Suppressor macrophage (primary cell): Measurements from ENCODE around the gene STAG2.
"Not testable (repeated sequence)": the region's sequence is repeated elsewhere in the genome, so short reads cannot be mapped to it uniquely, and the experiment has no call there.

Experiments used
- DNase-seq, 4 experiments: peaks; one replicate each; pipeline ENCODE4 v3.0.0-alpha.2; 2020 to 2022
- total RNA-seq, 17 experiments: gene quantifications; one replicate each; lab custom pipeline; 2026; ENCODE audit warnings: mixed read lengths in 6 of 17, inconsistent platforms in 3 of 17; lab: John Stamatoyannopoulos, UW

Gene STAG2
- total RNA-seq, result 114 to 285 (median 193) reads per million in 17 experiments

DNA sequence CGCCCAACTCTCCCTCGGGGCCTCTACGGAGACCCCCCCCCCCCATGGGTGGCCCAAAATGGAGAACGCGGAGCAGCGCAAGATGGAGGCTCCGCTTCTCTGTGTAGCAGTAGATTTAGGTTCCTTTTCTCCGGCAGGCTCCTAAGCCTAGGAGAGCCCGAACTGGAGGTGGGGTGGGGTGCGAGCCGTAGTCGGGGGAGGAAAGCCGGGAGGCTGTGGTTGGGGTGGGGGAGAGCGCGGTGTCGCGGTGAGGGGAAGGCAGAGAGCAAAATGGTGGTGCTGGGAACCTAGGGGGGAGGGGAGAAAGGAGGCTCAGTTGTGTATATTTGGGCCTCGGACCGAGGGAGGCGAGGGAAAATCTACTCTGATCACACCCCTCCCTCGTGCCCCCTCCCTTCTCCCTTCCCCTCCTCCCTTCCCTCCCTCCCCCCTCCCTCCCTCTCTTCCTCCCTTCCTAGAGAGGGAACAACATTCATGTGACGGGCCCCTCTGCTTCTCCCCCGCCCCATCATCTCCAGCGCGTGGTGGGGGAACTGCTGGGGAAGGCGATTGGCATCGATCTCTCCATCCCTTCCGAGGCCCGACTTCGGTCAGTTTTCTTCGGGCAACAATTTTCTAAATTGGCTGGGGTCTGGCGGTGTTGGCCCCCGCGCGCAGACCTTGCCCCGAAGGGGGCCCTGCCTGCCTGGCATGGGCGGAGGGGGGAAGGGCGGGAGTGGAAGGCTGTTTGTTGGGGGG lies at the start of gene STAG2:
STAG2 (plus strand) TSS at position 439 of the 738 bp plus-strand sequence. CDS start 60,922 bp downstream, outside the sequence.
- DNase-seq, result peak; percentile 77 to 87 (median 84)

DNA sequence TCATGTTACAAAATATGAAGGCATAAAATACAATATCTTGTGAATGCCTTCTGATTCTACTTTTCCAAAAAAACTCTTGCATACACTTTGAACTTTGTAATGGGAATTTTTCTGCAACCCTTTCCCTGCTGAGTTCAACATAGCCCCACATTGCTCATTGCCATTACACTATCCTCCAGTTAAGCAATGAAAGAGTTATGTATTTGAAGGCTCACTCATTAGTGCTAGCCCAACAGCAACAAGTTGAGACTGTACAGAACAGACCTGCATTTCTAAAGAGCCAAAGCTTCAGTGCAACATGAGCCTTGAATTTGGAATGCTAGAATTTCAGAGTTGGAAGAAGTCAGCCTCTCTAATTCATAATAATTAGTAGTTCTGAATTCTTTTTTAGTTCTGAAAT lies 44.4 kb upstream of the STAG2 start:
- no peak for DNase-seq

DNA sequence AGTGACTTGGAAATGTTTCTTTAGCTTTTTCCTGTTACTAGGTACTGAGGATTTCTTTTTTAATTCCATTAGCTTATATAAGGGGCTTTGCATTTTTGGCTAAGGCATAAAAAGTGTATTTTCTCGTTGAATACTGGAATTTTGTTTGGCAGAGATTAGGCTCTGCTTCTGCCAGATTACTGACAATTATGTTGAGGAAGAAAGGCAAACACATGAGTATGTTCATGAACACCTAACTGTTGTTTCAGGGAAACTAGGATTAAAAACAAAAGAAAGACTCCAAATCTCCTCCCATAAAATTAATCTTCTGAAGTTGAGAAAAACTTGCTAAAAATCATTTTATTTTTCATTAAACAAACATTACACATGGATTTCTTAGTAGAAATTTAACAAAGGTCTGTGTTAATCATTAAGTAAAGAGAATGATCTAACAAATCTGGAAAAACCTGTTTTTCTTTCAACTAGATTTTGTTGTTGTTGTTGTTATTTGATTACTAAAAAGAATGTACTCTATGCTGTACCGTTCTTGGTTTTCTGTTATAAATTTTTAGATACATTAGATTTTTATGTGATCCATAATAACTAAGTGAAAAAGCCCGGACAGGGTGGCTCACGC lies 43.3 kb upstream of the STAG2 start:
- DNase-seq, result no peak

- no peak for DNase-seq
Measured at GRCh38 chrX:123920105-123920785, 41.3 kb upstream of the STAG2 start.

DNA sequence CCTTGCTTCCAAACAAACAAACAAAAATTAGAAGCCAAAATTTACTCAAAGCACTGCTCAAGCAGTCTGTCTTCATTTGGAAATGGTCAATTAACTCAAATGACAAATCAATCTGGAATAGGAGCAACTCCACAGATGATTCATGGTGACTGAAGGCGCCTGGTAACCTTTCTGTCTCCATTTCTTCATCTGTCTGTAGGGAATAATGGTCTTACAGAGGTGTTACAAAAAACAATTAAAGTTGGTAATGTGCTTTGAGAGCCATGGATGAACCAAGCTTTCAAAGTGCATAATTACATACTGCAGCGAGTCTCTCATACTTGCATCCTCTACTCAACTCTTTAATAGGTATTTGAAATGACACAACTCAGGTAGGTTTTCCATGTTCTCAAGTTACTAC lies 38.3 kb upstream of the STAG2 start:
- no peak for DNase-seq

GRCh38 chrX:123924186-123924585 lies 37.3 kb upstream of the STAG2 start:
- no peak for DNase-seq

DNA sequence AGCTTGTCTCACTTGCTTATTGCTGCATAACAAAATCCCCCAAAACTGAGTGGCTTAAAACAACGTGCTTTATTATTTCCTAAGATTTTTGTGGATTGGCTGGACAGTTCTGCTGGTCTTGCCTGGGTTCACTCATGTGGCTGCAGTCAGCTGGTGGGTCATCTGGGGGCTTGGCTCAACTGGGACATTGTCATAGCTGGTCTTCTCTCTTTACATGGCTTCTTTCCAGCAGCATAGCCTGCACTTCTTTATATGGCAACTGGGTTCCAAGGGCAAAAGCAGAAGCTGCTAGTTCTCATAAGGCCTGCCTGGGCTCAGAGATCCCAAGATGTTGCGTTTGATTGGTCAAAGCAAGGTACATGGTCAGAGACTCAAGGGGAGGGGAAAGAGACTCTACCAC lies 33.7 kb upstream of the STAG2 start:
- DNase-seq, result peak; percentile 19 to 57 (median 48)

DNA sequence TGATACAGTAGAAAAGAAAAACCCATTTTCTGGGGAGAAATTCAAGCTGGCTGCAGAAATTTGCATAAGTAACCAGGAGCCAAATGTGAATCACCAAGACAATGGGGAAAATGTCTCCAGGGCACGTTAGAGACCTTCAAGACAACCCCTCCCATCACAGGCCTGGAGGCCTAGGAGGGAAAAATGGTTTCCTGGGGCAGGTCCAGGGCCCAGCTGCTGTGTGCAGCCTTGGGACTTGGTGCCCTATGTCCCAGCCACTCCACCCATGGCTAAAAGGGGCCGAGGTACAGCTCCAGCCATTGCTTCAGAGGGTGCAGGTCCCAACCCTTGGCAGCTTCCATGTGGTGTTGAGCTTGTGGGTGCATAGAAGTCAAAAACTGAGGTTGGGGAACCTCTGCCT lies 29.5 kb upstream of the STAG2 start:
- DNase-seq, result not testable (repeated sequence)

DNA sequence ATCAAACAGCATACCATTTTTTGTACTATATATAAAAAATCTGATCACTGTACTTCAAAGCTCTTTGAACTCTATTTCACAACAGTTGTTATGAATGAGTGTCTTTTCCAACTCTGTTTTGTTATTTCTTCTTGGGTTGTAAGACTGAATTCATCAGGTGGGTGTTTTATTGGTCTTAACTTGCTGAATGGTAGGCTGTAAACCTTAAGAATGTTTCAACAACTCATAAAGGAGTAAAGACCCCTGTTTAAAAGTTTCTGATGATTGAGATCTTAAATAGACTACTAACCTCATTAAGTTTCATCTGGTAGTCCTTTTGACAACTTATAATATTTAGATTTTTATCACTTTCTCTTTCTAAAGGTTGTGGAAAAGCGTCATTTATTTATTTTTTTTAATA lies 18.4 kb upstream of the STAG2 start:
- no peak for DNase-seq

DNA sequence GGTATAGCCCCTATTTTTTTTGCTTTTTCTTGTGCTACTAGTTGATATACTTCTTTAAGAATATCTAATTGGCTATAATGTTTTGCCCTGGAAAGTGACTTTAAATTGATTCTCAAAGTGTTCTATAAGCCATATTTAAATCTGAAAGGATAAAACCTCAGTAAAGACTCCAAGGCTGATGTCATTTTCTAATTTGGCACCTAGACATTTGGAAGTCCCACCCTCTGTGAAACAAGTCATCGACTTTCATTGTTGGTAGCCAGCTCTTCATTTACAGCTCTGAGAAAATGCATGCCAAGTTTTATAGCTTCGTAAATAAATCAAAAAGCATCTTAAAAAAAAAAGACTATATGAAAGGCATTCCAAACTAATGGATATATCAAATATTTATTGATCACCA lies 18.0 kb upstream of the STAG2 start:
- DNase-seq, result no peak

DNA sequence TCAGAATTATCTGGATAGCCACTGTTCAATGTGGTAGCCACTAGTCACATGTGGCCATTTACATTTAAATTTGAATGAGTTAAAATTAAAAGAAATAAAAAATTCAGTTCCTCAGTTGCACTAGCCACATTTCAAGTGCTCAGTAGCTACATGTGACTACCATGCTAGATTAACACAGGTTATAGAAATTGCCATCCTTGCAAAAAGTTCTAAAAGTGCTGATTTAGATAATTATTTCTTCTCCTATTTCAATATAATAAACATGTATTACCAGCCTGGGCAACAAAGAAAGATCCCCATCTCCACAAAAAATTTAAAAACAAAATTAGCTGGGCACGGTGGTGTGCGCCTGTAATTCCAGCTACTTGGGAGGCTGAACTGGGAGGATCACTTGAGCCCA lies 11.7 kb upstream of the STAG2 start:
- no peak for DNase-seq

GRCh38 chrX:123959281-123960063 lies 2.0 kb upstream of the STAG2 start:
- peak; percentile 19 to 49 (median 34) for DNase-seq

GRCh38 chrX:123960956-123961267 lies 594 bp upstream of the STAG2 start:
- DNase-seq, result no peak

GRCh38 chrX:123962006-123962467 lies 531 bp downstream of the STAG2 start:
- DNase-seq, result peak; percentile 54 to 63 (median 58)

- peak; percentile 89 to 93 (median 91) for DNase-seq
Measured at GRCh38 chrX:123962794-123963373, 1.4 kb downstream of the STAG2 start.

DNA sequence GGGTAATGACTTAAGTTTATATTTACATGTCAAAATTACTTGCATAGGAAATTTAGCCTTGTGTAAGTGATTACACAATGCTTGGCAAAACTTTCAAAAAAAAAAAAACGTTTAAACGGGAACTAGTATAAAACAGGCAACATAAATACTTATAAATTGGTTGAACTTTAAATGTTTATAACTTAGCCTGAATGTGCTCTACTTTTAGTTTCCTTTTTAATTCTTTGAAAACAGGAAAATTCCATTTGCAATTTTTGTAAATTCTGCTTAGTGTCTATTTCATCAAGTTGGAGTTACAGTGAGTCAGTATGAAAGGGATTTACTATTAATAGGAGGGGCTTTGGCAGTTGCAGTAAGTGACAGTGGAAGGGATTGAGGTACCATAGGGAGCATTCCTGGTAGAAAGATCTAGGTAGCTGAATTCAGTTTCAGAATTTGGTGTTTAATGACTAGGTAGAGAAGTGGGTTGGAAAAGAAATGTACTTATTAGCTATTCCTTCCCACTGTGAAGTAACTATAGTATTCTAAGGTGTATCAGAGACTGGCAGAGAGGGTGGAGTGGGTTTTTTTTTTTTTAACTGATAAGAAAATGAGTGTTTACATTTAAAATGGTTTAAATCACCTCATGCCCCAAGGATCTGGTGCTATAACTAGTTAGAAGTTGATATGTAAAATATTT lies 2.8 kb downstream of the STAG2 start:
- DNase-seq, result peak in 2 of 4 experiments; percentile 53 to 55

- no peak for DNase-seq
Measured at GRCh38 chrX:123965712-123966111, 4.2 kb downstream of the STAG2 start.

GRCh38 chrX:123967497-123967896 lies 6.0 kb downstream of the STAG2 start:
- no peak for DNase-seq

- no peak for DNase-seq
Measured at GRCh38 chrX:123968383-123969050, 7.0 kb downstream of the STAG2 start.

DNA sequence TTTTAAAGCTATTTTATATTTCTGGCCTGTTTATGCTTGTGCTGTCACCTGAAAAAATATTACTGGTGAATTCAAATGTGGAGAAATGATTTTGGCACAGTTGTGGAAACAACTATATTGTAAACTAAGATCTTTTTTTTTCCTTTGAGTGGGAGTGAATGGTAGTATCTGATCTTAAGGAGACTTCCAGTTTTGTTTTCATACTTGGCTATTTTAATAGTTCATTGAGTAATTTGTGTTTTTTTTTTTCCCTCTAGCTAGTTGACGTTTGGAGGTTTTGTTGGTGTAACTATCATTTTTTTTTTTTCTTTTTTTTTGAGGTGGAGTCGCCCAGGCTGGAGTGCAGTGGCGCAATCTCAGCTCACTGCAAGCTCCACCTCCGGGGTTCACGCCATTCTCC lies 10.5 kb downstream of the STAG2 start:
- peak in 3 of 4 experiments; percentile 8 to 71 (median 61) for DNase-seq

DNA sequence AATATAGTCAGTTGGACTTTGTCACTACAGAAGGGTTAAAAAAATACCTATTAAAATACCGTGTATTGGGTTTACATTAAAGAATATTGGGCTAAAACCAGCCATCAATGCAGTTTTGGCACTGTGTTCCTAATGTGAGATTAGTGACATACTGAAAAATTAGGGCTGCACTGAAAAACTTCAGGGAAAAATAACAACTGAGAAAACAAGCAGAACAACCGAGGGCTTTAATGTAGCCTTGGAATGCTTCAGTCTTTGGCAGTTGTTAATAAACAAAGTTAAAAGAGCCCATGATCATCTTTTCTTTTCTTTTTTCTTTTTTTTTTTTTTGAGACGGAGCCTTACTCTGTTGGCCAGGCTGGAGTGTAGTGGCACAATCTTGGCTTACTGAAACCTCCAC lies 12.4 kb downstream of the STAG2 start:
- no peak for DNase-seq
